ENCODE results near the gene CAMK2A. TPM values are rescaled to one million over a fixed set of nuclear protein-coding genes. Genes with fewer than 3 reads are reported as not detected.

Gene CAMK2A
- total and polyA plus RNA-seq, 2 of the 4 experiments (the other 2 are of a cell fraction) = 0.18 to 0.19 TPM

- intact Hi-C loops (cut with micrococcal nuclease) = loop anchor here (1.0 kb wide), 2 partner anchors 78 to 164 kb away; no protein-coding TSS in a partner anchor
- dilution Hi-C loops (cut with HindIII; ENCODE audit: low sequenced_read_pairs, unreplicated experiment) = no loop called here
- ATAC-seq (ENCODE audit: low read depth) = 0 out of 2 replicates have a peak, but pooled peaks have one; percentile 22
Observed at GRCh38 chr5:150271923-150272322, 17.6 kb downstream of the CAMK2A start.

More at GRCh38 chr5:150271923-150272322, 17.6 kb downstream of the CAMK2A start:
- H3K18ac ChIP-seq (ENCODE audit: low read depth, low read length) = no peak overlapping the region
- WGBS, 2 experiments (ENCODE audit: extremely low coverage in 2 of 2, insufficient read length in 1 of 2) = 93% methylated on average over 2 of the region's 5 CpGs; no CpG with 5 or more reads in 1 of the 2 experiments
- no peak overlapping the region for H2AFZ ChIP-seq (replicated peaks; ENCODE audit: low read length, poor library complexity)
- H3K4me3 ChIP-seq (ENCODE audit: insufficient read depth, low read depth, low read length) = no peak overlapping the region
- H3K14ac ChIP-seq (replicated peaks; ENCODE audit: low read depth, low read length) = no peak overlapping the region
- H3K4me2 ChIP-seq (ENCODE audit: low read depth, low read length) = no peak overlapping the region
- H2AK9ac ChIP-seq (replicated peaks; ENCODE audit: low read depth, low read length, poor library complexity) = no peak overlapping the region
- no peaks in the 10 kb centered on the region for H3K9me3 ChIP-seq (ENCODE audit: control insufficient read depth, insufficient read depth, low read length)
- H2BK15ac ChIP-seq (ENCODE audit: low read depth, low read length) = no peak overlapping the region
- no peak overlapping the region for H3K23ac ChIP-seq (ENCODE audit: low read depth, low read length)
- no peak overlapping the region for H4K5ac ChIP-seq (ENCODE audit: low read depth, low read length)
- ChIA-PET CTCF (interaction anchor here (0.6 to 3.3 kb wide), 2 partner anchors 13 to 79 kb away, joined by 3 to 24 read pairs; no protein-coding TSS in a partner anchor), POLR2A (ENCODE audit: unreplicated experiment) (no interaction called here)
- H4K8ac ChIP-seq (ENCODE audit: low read depth in 2 of 2, low read length in 2 of 2) = no peak overlapping the region
- no peaks in the 10 kb centered on the region for H3K36me3 ChIP-seq (ENCODE audit: control insufficient read depth, insufficient read depth, low read length)
- H4K91ac ChIP-seq (ENCODE audit: insufficient read depth, low read depth, low read length) = no peak overlapping the region
- H4K20me1 ChIP-seq (ENCODE audit: insufficient read depth, low read length) = no peaks in the 10 kb centered on the region
- peaks cover 9% of the 10 kb centered on the region for H3K4me1 ChIP-seq (ENCODE audit: control insufficient read depth, insufficient read depth, low read length)
- H3K9me1 ChIP-seq (ENCODE audit: insufficient read depth, low read length) = peaks cover 5% of the 10 kb centered on the region; the same call in 1 of the 2 replicates
- no peak overlapping the region for H2BK20ac ChIP-seq (ENCODE audit: low read depth, low read length)
- no peak overlapping the region for H2BK5ac ChIP-seq (ENCODE audit: low read depth, low read length, poor library complexity, severe bottlenecking)
- in situ Hi-C loops (cut with MboI; ENCODE audit: low sequenced_read_pairs) = no loop called here
- BruUV-seq (replicated peaks) = no TSS peak
- no peak overlapping the region for H2AK5ac ChIP-seq (ENCODE audit: low read depth, low read length)
- H3K27me3 ChIP-seq (ENCODE audit: control insufficient read depth, insufficient read depth, low read length) = no peaks in the 10 kb centered on the region
- no peak for DNase-seq
- H3K56ac ChIP-seq (ENCODE audit: extremely low read depth, insufficient read depth, low read length) = no peak overlapping the region
- H3K9ac ChIP-seq (ENCODE audit: low read depth, low read length) = no peak overlapping the region
- no peak overlapping the region for H3K4ac ChIP-seq (ENCODE audit: low read depth, low read length)
- no peak overlapping the region for H3K27ac ChIP-seq (ENCODE audit: insufficient read depth, low read length)
- H2BK120ac ChIP-seq (ENCODE audit: low read depth, low read length) = no peak overlapping the region
- no peaks in the 10 kb centered on the region for H3K79me1 ChIP-seq (ENCODE audit: low read depth in 1 of 2, low read length in 2 of 2)
- no peak for TF ChIP-seq BHLHE40 (IDR thresholded peaks at IDR 0.05; ENCODE audit: low read depth, low read length)
- TF ChIP-seq MXI1 (IDR thresholded peaks at IDR 0.05; ENCODE audit: borderline replicate concordance, low read depth, low read length) = no peak
- no peak for TF ChIP-seq USF2 (IDR thresholded peaks at IDR 0.05; ENCODE audit: low read depth, low read length)
- TF ChIP-seq FOS (IDR thresholded peaks at IDR 0.05; ENCODE audit: low read depth, low read length) = no peak
- no peak for TF ChIP-seq CHD1 (IDR thresholded peaks at IDR 0.05; ENCODE audit: low read depth, low read length)
- TF ChIP-seq CTCF (conservative IDR thresholded peaks at IDR 0.05; ENCODE audit: low read depth, low read length) = no peak
- no peak for TF ChIP-seq POLR2A (IDR thresholded peaks at IDR 0.05; ENCODE audit: low read depth, low read length)
- no peak for TF ChIP-seq MAFK (IDR thresholded peaks at IDR 0.05; ENCODE audit: low read depth, low read length)
- TF ChIP-seq ELK1 (IDR thresholded peaks at IDR 0.05; ENCODE audit: borderline replicate concordance, low read depth, low read length) = no peak
- TF ChIP-seq MAZ (IDR thresholded peaks at IDR 0.05; ENCODE audit: borderline replicate concordance, low read depth, low read length) = no peak
- TF ChIP-seq NFE2L2 (IDR thresholded peaks at IDR 0.05; ENCODE audit: low read depth, low read length) = no peak
- no peak for TF ChIP-seq SMC3 (IDR thresholded peaks at IDR 0.05; ENCODE audit: low read depth, low read length)
- no peak for TF ChIP-seq RCOR1 (IDR thresholded peaks at IDR 0.05; ENCODE audit: insufficient replicate concordance, low read length)
- no peak for TF ChIP-seq RFX5 (IDR thresholded peaks at IDR 0.05; ENCODE audit: low read depth, low read length)
- no peak for TF ChIP-seq CEBPB (IDR thresholded peaks at IDR 0.05; ENCODE audit: low read depth, low read length)
- no peak for TF ChIP-seq RAD21 (IDR thresholded peaks at IDR 0.05; ENCODE audit: low read length)

Measured in IMR-90 (cell line).